Right forelimb (tissue), 1 donor: ENCODE data around the gene DACT1.

Experiments
- DNase-seq: peaks from one replicate; pipeline ENCODE4 v3.0.0-alpha.2; 2018

The DACT1 gene

DNA sequence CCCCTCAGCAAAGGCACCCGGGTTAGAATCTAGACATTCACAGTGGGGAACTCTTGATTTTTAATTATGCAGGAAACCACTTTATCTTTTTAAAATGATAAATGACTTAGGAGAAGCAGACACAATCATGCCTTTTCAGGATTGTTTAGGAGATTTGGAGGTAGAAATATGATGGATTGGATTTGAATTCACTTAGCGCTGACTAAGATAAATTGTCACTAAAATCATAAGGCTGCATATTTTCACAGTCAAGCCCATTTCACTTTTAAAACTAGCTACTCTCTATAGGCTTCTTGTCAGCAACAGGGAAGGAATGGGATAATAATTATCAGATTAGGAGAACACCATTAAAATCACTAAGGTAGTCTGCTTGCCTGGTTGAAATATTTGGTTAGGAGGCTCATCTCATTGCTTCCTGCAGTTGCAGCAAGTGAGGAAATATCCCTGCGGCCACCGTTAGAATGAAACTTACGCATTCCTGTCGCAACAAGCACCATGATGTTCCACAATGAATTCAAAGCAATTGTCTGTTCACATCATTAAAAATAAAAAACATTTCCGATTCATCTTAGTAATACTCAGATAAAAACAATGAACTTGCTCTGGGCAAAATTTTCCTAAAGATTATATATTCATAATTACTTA lies 31.9 kb downstream of the DACT1 start:
- no peak for DNase-seq

DNA sequence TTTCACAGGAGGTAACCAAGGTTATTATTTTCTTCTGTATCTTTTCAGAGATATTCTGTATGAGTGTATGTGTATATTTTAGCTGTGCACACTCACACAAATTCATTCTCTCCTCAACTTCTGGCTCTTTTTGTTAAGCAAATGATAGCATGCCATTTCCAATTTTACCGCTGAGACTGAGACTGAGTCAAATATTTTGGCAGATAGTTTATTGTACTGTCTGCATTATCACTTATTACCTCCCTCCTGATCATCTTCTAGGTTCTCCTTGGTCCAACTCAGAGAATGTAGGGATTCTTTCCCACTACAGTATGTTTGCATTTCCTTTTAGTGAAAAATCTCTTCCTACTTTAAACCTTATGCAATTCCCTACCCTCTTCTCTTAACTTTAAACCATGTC lies 33.3 kb downstream of the DACT1 start:
- no peak for DNase-seq

DNA sequence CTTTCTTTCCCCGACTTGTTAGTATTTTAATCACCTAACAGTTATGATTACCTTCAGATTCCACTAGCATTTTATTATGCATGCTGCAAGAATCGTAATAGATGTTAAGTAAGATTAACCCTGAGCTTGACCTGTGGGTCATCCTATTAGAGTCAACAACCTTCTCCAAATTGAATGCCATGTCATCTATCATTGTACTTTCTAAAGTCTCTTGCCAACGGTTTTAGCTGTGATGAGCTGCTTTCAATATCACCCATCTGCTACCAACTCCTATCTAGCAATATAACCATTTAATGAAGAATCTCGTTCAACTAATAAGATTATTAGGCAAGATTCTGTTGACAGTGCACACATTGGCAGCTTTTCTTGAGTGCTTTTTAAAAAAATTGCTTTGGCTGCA lies 33.7 kb downstream of the DACT1 start:
- DNase-seq = no peak

DNA sequence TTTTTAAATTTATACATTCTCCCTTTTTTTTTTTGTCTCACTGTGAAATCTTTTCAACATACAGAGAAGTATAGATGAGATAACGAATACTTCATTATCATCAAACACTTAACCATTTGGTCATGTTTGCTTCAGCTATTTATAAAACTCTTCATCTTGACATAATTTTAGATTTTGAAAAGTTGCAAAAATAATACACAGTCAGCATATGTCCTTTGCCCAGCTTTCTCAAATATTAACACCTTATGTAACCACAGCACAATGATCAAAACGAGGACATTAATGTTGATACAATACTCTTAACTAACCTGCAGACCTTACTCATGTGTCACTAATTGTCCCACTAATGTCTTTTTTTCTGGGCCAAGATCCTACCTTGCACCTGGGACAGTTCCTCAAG lies 36.0 kb downstream of the DACT1 start:
- DNase-seq = no peak

DNA sequence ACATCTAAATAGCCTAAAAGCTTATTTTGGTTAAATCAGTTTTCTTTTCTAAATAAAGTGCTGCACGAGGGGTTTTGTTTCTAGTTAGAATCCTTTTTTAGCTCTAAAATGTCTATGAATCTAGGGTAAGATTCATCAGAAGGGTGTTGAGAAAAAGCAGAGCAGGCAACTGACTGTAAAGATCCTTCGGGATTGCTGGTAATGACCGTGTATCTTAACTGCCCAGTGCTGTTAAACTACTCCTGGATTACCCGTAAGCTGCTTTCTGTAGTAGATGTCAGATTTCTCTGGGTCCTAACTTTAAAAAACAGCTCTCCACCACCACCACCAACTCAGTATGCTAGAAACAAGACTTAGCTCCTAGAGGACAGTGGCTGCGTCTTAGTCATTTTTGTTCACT lies 39.2 kb downstream of the DACT1 start:
- no peak for DNase-seq

DNA sequence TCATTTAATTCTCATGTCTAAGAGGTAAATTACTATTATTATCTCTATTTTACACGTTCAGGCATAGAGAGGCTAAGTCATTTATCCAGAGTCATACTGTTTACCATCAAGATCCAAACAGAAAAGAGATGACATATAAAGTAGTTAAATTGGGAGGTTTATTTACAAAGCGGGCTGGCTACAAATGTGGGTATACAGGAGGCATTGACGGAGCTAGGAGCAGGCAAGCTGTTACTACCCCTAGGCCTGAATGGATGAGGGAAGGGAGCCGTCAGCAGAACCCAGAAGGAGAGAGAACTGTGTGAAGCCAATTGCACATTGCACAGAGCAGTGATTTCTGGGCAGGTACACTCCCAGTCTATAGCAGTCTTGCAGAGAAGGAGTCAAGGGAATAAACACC lies 39.8 kb downstream of the DACT1 start:
- no peak for DNase-seq

DNA sequence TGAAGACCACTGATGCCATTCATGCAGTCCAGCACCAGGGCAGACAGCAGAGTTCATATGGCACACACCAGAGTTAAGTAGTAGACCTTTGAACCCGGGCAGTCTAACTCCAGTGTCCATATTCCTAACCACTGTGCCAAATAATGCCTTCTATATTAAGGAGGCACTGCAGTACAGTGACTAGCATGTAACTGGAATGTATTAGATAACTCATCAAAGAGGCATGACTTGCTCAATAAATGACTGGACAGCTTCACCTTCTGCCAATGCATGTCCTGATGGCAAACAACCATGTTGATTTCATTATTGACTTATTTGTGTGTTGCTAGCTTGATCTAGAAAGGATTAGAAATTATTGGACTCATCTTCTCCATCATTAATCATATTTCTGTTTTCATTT lies 40.2 kb downstream of the DACT1 start:
- no peak for DNase-seq

DNA sequence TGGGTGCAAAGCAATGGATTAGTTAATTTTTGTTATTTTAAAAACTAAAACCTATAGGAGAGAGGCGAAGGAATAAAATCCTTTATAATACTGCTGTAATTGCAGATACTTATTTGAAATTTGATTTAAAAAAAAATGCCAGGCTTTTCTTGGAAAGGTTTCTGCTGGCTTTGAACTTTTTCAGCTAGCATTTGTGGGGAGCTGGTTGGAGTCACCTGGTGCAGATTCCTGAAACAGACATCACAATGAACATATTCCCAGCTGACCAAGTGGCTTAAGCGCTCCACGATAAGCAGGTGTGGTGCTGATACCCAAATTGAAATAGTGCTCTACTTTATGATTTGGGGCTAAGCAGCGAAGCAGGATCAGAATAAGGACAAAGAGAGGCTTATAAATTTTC lies 42.9 kb downstream of the DACT1 start:
- DNase-seq = no peak

DNA sequence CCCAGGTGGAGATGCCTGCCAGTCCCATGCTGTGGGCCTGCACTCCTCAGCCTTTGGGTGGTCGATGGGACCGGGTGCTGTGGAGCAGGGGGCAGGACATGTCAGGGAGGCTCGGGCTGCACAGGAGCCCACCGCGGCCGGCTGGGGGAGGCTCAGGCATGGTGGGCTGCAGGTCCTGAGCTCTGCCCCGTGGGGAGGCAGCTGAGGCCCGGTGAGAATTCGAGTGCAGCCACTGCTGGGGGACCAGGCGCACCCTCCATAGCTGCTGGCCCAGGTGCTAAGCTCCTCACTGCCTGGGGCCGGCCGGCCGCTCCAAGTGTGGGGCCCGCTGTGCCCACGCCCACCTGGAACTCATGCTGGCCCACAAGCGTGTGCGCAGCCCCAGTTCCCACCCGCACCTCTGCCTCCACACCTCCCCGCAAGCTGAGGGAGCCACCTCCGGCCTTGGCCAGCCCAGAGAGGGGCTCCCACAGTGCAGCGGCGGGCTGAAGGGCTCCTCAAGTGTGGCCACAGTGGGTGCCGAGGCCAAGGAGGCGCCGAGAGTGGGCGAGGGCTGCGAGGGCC lies 49.6 kb downstream of the DACT1 start:
- DNase-seq = no peak

DNA sequence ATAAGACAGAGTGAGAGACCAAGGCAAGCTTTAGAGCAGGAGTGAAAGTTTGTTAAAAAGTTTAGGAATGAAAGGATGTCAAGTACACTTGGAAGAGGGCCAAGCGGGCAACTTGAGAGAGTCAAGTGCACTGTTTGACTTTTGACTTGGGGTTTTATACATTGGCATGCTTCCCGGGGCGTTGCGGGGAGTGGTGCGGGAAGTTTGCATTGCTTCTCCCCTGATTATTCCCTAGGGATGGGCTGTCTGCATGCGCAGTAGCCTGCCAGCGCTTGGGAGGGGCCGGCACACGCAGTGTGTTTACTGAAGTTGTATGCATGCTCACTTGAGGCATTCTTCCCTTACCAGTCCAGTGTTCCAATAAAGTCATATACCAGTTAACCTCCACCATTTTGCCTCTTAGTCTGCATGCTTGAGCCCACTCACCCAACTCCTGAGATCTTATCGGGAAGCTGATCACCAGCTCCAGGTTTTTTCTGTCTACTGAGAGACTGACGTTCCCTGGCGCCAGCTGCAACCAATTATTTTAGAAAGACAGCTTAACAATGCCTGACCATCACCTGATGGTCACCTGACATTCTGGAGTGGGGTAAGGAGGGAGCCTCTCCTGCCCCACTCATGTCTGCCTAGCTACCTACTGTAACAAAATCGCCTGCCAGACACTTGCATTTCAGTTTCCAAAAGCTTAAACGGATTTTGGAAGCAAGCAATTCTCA lies 53.2 kb downstream of the DACT1 start:
- no peak for DNase-seq

DNA sequence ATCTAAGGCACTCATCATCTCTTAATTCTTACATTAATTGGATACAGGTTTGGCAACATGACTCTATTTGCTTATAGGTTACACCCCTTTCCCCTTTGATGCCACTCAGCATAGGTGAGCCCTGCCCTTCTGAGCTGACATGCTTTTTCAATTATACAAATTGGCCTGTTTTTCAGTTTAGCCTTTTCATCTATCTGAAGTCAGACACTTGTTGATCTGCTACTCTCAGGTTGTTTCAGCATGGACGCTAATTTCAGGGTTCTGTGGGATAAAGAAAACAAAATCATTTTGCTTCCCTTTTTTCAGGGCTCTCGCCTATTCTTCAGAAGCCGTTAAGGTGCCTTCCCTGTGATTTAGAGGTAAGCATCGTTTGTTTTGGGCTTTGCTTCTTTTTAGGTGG lies 55.3 kb downstream of the DACT1 start:
- DNase-seq = no peak

DNA sequence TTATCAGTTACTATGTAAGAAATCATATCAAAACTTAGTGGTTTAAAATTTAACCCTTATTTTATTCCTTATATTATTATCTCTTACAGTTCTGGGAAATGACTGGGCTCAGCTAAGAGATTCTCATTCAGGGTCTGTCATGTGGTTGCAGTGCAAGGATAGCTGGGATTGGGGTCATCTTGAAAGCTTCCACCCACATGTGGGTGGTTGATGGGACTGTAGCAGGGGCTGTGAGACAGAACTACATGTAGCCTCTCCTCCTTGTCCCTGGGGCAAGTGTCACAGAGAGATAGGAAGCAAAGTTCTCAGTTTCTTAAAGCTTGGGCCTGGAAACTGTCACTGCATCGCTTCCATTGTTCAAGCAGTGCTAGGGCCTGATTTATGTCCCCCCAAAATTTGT lies 57.8 kb downstream of the DACT1 start:
- DNase-seq = no peak

DNA sequence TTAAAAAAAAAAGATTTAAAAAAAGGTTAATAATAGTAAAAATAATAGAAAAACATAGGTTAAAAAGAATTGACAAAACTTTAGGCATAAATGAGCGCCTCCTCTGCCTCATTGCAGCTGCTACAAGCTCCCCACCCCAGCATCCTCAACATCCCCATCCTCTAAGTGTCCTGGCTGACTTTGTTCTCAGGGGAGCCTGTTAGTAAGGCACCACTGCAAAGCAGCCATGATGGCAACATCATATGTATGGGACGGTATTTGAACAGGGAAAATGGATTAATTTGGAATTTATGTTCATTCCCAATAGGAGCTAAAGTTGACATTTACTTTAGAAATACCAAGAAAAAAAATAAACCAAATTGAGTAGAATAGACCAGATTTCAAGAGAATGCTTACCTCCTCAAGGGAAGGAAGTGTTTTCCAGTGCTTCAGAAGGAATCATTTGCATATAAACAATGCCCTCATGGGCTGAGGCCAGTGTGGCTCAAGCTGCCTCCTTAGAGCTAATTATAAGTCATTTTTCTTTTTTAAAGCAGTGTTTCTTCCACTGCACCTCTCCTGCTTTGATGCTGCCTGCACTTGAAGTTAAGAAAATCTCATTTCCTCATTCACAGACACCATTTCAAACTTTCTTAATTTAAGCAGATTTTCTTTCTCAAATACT lies 59.6 kb downstream of the DACT1 start:
- no peak for DNase-seq
